ENCODE measurements around the gene ZFP36L1. TPM values are rescaled to one million over a fixed set of nuclear protein-coding genes. Genes with fewer than 3 reads are reported as not detected.
A peak's percentile ranks its signal among the peaks of the same experiment; 100 is the strongest.

ZFP36L1 gene
- total and polyA plus RNA-seq, 2 of the 13 experiments (the other 11 are each of a cell fraction or from before 2014, with no cell fraction given): 7.4 to 10.2 TPM

GRCh38 chr14:68780358-68781160, 12.3 kb downstream of the ZFP36L1 start (continued):
- TF ChIP-seq ZSCAN30 (CRISPR knock-in tag; IDR thresholded peaks at IDR 0.05) (no peak), FOXO4 (CRISPR knock-in tag; conservative IDR thresholded peaks at IDR 0.05) (no peak), ZFX (CRISPR knock-in tag; IDR thresholded peaks at IDR 0.05; ENCODE audit: low read depth) (peak; percentile 16; the same call in 1 of the 2 replicates), ZNF784 (CRISPR knock-in tag; IDR thresholded peaks at IDR 0.05; ENCODE audit: borderline replicate concordance) (no peak), ZNF703 (CRISPR knock-in tag; IDR thresholded peaks at IDR 0.05; ENCODE audit: borderline replicate concordance) (no peak), ZNF10 (CRISPR knock-in tag; IDR thresholded peaks at IDR 0.05; ENCODE audit: borderline replicate concordance, low read depth) (no peak), ARID4A (CRISPR knock-in tag; IDR thresholded peaks at IDR 0.05; ENCODE audit: borderline replicate concordance) (peak; percentile 23; the same call in 1 of the 2 replicates), ZNF546 (CRISPR knock-in tag; conservative IDR thresholded peaks at IDR 0.05) (no peak), TOPORS (CRISPR knock-in tag; IDR thresholded peaks at IDR 0.05) (no peak), FOSL2 (CRISPR knock-in tag; IDR thresholded peaks at IDR 0.05) (no peak), ZNF350 (CRISPR knock-in tag; IDR thresholded peaks at IDR 0.05; ENCODE audit: borderline replicate concordance, low read depth) (0 out of 2 replicates have a peak, but pooled peaks have one; percentile 35), ZNF644 (CRISPR knock-in tag; IDR thresholded peaks at IDR 0.05; ENCODE audit: low read depth) (peak; percentile 4; the same call in 1 of the 2 replicates), ESRRA (CRISPR knock-in tag; IDR thresholded peaks at IDR 0.05; ENCODE audit: low read depth) (no peak), CC2D1A (CRISPR knock-in tag; IDR thresholded peaks at IDR 0.05) (no peak), PCBP2 (optimal IDR thresholded peaks at IDR 0.05; ENCODE audit: low read depth, low read length, poor library complexity, severe bottlenecking) (no peak), NR2F1 (CRISPR knock-in tag; IDR thresholded peaks at IDR 0.05) (no peak), FOXK2 (IDR thresholded peaks at IDR 0.05) (no peak)

All from HepG2 (cell line).